RWPE2 (cell line): Measurements from ENCODE around the gene OR2Y1.
"Not testable (repeated sequence)": the region's sequence is repeated elsewhere in the genome, so short reads cannot be mapped to it uniquely, and the experiment has no call there.

Experiments used
- ATAC-seq: fragments of 200-7000 bp; cut with Tn5 transposase; 3 replicates; pipeline ENCODE4 v1.9.1; 2021; ENCODE audit warnings: low read depth
- DNase-seq: peaks from one replicate; pipeline ENCODE4 v3.0.0-alpha.2; 2020; ENCODE audit warnings: low spot score
- H3K27ac ChIP-seq: fragments of 450-650 bp; 2 replicates; pipeline ENCODE4 v1.5.1; 2017; ENCODE audit warnings: mild to moderate bottlenecking; ENCODE audit not compliant: poor library complexity, severe bottlenecking
- H3K27me3 ChIP-seq: fragments of 250-450 bp; sonication (Bioruptor Pico); 2 replicates; pipeline ENCODE4 v1.5.1; 2021; ENCODE audit warnings: mild to moderate bottlenecking, moderate library complexity; ENCODE audit not compliant: insufficient read depth, poor library complexity, severe bottlenecking
- H3K36me3 ChIP-seq: fragments of 250-450 bp; sonication (Bioruptor Pico); 2 replicates; pipeline ENCODE4 v1.5.1; 2020; ENCODE audit warnings: low read depth, mild to moderate bottlenecking, moderate library complexity
- H3K4me1 ChIP-seq: fragments of 250-450 bp; sonication (Bioruptor Pico); 2 replicates; pipeline ENCODE4 v1.5.1; 2021; ENCODE audit warnings: mild to moderate bottlenecking, moderate library complexity; ENCODE audit not compliant: insufficient read depth, poor library complexity, severe bottlenecking
- H3K4me3 ChIP-seq: fragments of 250-450 bp; sonication (Bioruptor Pico); 2 replicates; pipeline ENCODE4 v1.5.1; 2021; ENCODE audit warnings: mild to moderate bottlenecking, moderate library complexity; ENCODE audit not compliant: severe bottlenecking
- H3K9me3 ChIP-seq: fragments of 250-450 bp; sonication (Bioruptor Pico); 2 replicates; pipeline ENCODE4 v1.5.1; 2021; ENCODE audit warnings: mild to moderate bottlenecking, moderate library complexity; ENCODE audit not compliant: severe bottlenecking
- CTCF ChIP-seq: fragments of 450-650 bp; IDR thresholded peaks from one replicate; pipeline ENCODE4 v1.5.1; 2017; ENCODE audit warnings: mild to moderate bottlenecking, moderate library complexity; ENCODE audit not compliant: poor library complexity, severe bottlenecking

OR2Y1 gene

GRCh38 chr5:180785121-180785781 is 45.4 kb upstream of the OR2Y1 start:
- peak; percentile 35 for ATAC-seq
- no peak for TF ChIP-seq CTCF
- H3K4me1 ChIP-seq = peaks cover 23% of the 10 kb centered on the region
- no peaks in the 10 kb centered on the region for H3K27me3 ChIP-seq
- H3K27ac ChIP-seq = peak overlapping the region; percentile 62
- no peaks in the 10 kb centered on the region for H3K9me3 ChIP-seq
- DNase-seq = no peak
- H3K4me3 ChIP-seq = no peak overlapping the region
- H3K36me3 ChIP-seq = peaks cover 14% of the 10 kb centered on the region

- no peaks in the 10 kb centered on the region for H3K9me3 ChIP-seq
- H3K4me3 ChIP-seq = no peak overlapping the region
- DNase-seq (no peak), ATAC-seq (peak; percentile 67)
- TF ChIP-seq CTCF = peak; percentile 98
- no peaks in the 10 kb centered on the region for H3K27me3 ChIP-seq
- H3K36me3 ChIP-seq = peaks cover 8% of the 10 kb centered on the region
- H3K27ac ChIP-seq = peak overlapping the region; percentile 62
- H3K4me1 ChIP-seq = peaks cover 23% of the 10 kb centered on the region
Observed at GRCh38 chr5:180784497-180785097, 44.7 kb upstream of the OR2Y1 start.

- no peak for TF ChIP-seq CTCF
- no peak for ATAC-seq
Observed at GRCh38 chr5:180783340-180784052, 43.6 kb upstream of the OR2Y1 start.

GRCh38 chr5:180782748-180783147 is 42.9 kb upstream of the OR2Y1 start:
- H3K36me3 ChIP-seq = no peaks in the 10 kb centered on the region
- no peak for TF ChIP-seq CTCF
- no peak for DNase-seq
- ATAC-seq = no peak
- H3K4me3 ChIP-seq = no peak overlapping the region
- H3K27ac ChIP-seq = no peak overlapping the region
- H3K27me3 ChIP-seq = no peaks in the 10 kb centered on the region
- peaks cover 23% of the 10 kb centered on the region for H3K4me1 ChIP-seq
- H3K9me3 ChIP-seq = no peaks in the 10 kb centered on the region

More at GRCh38 chr5:180783340-180784052, 43.6 kb upstream of the OR2Y1 start:
- Histone ChIP-seq H3K27me3 (no peaks in the 10 kb centered on the region), H3K9me3 (no peaks in the 10 kb centered on the region), H3K36me3 (no peaks in the 10 kb centered on the region), H3K4me1 (peaks cover 23% of the 10 kb centered on the region), H3K4me3 (no peak overlapping the region), H3K27ac (no peak overlapping the region)
- no peak for DNase-seq

GRCh38 chr5:180781900-180782326 is 42.1 kb upstream of the OR2Y1 start:
- H3K27ac ChIP-seq, H3K4me3 ChIP-seq, H3K27me3 ChIP-seq, ATAC-seq, H3K9me3 ChIP-seq, H3K36me3 ChIP-seq, DNase-seq: not testable (repeated sequence)
- peaks cover 23% of the 10 kb centered on the region for H3K4me1 ChIP-seq
